Fibroblast of lung (primary cell): ENCODE measurements around the gene LRP1-AS. TPM values are rescaled to one million over a fixed set of nuclear protein-coding genes. Genes with fewer than 3 reads are reported as not detected.

ENCODE experiments used
- DNase-seq, 2 donors: peaks; one replicate each; pipeline versions ENCODE4 v3.0.0 to v3.0.0-alpha.2; 2010; ENCODE audit warnings: low read depth in 2 of 2
- H2AFZ ChIP-seq: 2 replicates; pipeline ENCODE4 v1.5.1; 2012; ENCODE audit warnings: low read length, control low read depth, inconsistent platforms
- H3K27ac ChIP-seq: 2 replicates; pipeline ENCODE4 v1.5.1; 2011; ENCODE audit warnings: low read length, control low read depth; ENCODE audit not compliant: insufficient read depth
- H3K27me3 ChIP-seq: 2 replicates; pipeline ENCODE4 v1.5.1; 2011; ENCODE audit warnings: mild to moderate bottlenecking, low read length; ENCODE audit not compliant: control insufficient read depth, insufficient read depth
- H3K36me3 ChIP-seq: 2 replicates; pipeline ENCODE4 v1.5.1; 2011; ENCODE audit warnings: low read length; ENCODE audit not compliant: control insufficient read depth, insufficient read depth
- H3K4me1 ChIP-seq: 2 replicates; pipeline ENCODE4 v1.5.1; 2011; ENCODE audit warnings: low read length; ENCODE audit not compliant: control insufficient read depth, insufficient read depth; ENCODE audit errors: extremely low read depth
- H3K4me2 ChIP-seq: 2 replicates; pipeline ENCODE4 v1.5.1; 2011; ENCODE audit warnings: low read length, control low read depth; ENCODE audit not compliant: insufficient read depth; ENCODE audit errors: extremely low read depth
- H3K4me3 ChIP-seq, 4 experiments: fragments of 200-600 bp in 1 of 4; sonication (generic) in 1 of 4; replicated peaks in 1 of 4; 2 replicates each; pipeline ENCODE4 v1.5.1; 2011 to 2016; ENCODE audit warnings: low read length in 4 of 4, low read depth in 3 of 4, mild to moderate bottlenecking in 3 of 4, control low read depth in 2 of 4, inconsistent platforms in 1 of 4, mixed read lengths in 1 of 4; ENCODE audit not compliant: insufficient read depth in 1 of 4; ENCODE audit errors: control extremely low read depth in 1 of 4
- H3K79me2 ChIP-seq: 2 replicates; pipeline ENCODE4 v1.5.1; 2012; ENCODE audit warnings: mild to moderate bottlenecking, low read length, inconsistent platforms; ENCODE audit not compliant: control insufficient read depth, insufficient read depth
- H3K9ac ChIP-seq: 2 replicates; pipeline ENCODE4 v1.5.1; 2011; ENCODE audit warnings: mild to moderate bottlenecking, low read length, control low read depth; ENCODE audit not compliant: insufficient read depth
- H3K9me3 ChIP-seq: 2 replicates; pipeline ENCODE4 v1.5.1; 2012; ENCODE audit warnings: low read depth, low read length; ENCODE audit not compliant: control insufficient read depth, insufficient read depth
- H4K20me1 ChIP-seq: 2 replicates; pipeline ENCODE4 v1.5.1; 2011; ENCODE audit warnings: low read length; ENCODE audit not compliant: control insufficient read depth, insufficient read depth; ENCODE audit errors: extremely low read depth
- CTCF ChIP-seq, 2 donors: IDR thresholded peaks in 1 of 2; conservative IDR thresholded peaks in 1 of 2; 1 replicate in 1 of 2; 2 replicates in 1 of 2; pipeline ENCODE4 v1.5.1; 2011 to 2012; ENCODE audit warnings: low read length in 2 of 2, control low read depth in 1 of 2, inconsistent platforms in 1 of 2, low read depth in 1 of 2, mild to moderate bottlenecking in 1 of 2
- EZH2 ChIP-seq: IDR thresholded peaks from 2 replicates; pipeline ENCODE4 v1.5.1; 2012; ENCODE audit warnings: low read length, control low read depth, mild to moderate bottlenecking; ENCODE audit errors: missing control alignments
- polyA plus RNA-seq, 2 donors: library from polyadenylated mRNA; depleted of rRNA in 1 of 2; stranded (reverse) in 1 of 2; unstranded in 1 of 2; fragments of >200 nt; gene quantifications; 2 replicates each; pipeline ENCODE4 v1.2.1, GENCODE V29; 2011 to 2012; ENCODE audit warnings: missing spikeins in 1 of 2
- total RNA-seq: library from RNA; depleted of rRNA; stranded (reverse); fragments of >200 nt; gene quantifications from 2 replicates; pipeline ENCODE4 v1.2.1, GENCODE V29; 2014

Gene LRP1-AS
- total and polyA plus RNA-seq, 2 donors (not counting 1 experiment from before 2014, with no cell fraction given) = not detected

DNA sequence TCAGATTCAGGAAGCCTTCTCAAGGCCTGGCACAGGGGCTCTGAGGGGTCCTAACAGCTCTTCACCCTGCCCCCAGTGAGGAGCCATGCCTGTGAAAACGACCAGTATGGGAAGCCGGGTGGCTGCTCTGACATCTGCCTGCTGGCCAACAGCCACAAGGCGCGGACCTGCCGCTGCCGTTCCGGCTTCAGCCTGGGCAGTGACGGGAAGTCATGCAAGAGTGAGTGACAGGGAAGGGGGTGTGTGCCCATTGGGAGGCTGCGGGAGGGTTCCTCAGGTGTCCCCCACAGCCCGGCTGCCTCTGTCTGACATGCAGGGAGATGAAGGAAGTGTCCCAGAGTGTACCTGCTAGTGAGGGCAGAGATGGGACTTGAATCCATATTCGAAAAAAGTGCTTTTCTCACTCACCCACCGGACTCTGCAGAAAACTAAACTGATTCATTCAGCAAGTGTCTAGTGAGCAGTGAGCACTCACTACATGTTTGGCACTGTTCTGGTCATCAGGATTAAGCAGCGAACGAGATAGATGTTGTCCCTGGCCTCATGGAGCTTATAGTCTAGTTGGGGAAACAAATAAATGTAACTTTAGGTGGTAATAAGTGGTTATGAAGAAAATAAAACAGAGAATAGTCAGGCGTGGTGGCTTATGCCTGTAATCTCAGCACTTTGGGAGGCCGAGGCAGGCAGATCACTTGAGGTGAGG is 9.4 kb upstream of the LRP1-AS start:
- Histone ChIP-seq H3K4me3 (no peak overlapping the region), H3K4me2 (no peak overlapping the region), H3K9me3 (no peaks in the 10 kb centered on the region), H3K27me3 (no peaks in the 10 kb centered on the region), H3K79me2 (peaks cover 22% of the 10 kb centered on the region), H2AFZ (no peak overlapping the region), H3K36me3 (peaks cover 64% of the 10 kb centered on the region), H4K20me1 (no peaks in the 10 kb centered on the region), H3K9ac (no peak overlapping the region), H3K4me1 (peaks cover 16% of the 10 kb centered on the region), H3K27ac (no peak overlapping the region)
- no peak for DNase-seq
- TF ChIP-seq EZH2 = no peak
- no peak for TF ChIP-seq CTCF (conservative IDR thresholded peaks at IDR 0.05 in 1 of 2, IDR thresholded peaks at IDR 0.05 in 1 of 2; ENCODE audit: low read depth in 1 of 2, low read length in 2 of 2)

DNA sequence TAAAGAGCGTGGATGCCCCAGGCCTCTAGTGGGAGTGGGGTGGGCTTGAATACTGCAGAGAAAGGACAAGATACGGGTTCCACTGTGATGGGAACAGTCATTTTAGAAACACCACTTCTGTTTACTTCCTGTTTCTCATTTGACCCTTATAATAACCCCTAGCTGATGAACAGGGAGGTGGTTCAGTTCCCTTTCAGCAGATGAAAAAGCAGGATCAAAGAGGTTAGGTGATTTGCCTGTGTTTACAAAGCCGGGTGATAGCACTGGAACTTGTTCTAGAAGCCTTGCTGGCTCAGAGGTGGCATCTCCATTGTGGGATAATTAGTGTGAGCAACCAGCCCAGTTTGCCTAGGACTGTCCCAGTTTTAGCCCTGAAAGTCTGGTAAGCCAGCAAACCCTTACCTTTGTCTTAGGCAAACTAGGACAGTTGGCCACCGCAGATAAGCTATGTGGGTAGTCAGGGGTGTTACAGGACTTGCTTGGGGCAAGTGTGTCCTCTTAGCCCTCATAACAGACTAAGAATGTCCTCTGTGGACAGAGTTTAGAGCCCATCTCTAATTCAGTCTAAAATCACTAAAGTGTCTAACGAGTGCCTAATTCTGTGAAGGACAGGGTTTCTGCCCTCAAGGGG is 7.5 kb upstream of the LRP1-AS start:
- H3K9me3 ChIP-seq = no peaks in the 10 kb centered on the region

More for the DNA sequence above, 7.5 kb upstream of the LRP1-AS start:
- no peaks in the 10 kb centered on the region for H3K27me3 ChIP-seq
- no peak for TF ChIP-seq CTCF (conservative IDR thresholded peaks at IDR 0.05 in 1 of 2, IDR thresholded peaks at IDR 0.05 in 1 of 2; ENCODE audit: low read depth in 1 of 2, low read length in 2 of 2)
- TF ChIP-seq EZH2 = no peak
- H3K79me2 ChIP-seq = peaks cover 31% of the 10 kb centered on the region
- H3K9ac ChIP-seq = no peak overlapping the region
- H4K20me1 ChIP-seq = no peaks in the 10 kb centered on the region
- H3K4me3 ChIP-seq = no peak overlapping the region
- peaks cover 30% of the 10 kb centered on the region for H3K4me1 ChIP-seq
- H2AFZ ChIP-seq = no peak overlapping the region
- no peak for DNase-seq
- peaks cover 57% of the 10 kb centered on the region for H3K36me3 ChIP-seq
- no peak overlapping the region for H3K27ac ChIP-seq
- H3K4me2 ChIP-seq = no peak overlapping the region
